Left lobe of liver (tissue), 2 donors: ENCODE measurements around the gene STYXL2. TPM values are rescaled to one million over a fixed set of nuclear protein-coding genes. Genes with fewer than 3 reads are reported as not detected.

Source experiments
- ATAC-seq: fragments of 200-7000 bp; cut with Tn5 transposase; one replicate; pipeline ENCODE4 v1.9.1; 2020; ENCODE audit warnings: mild to moderate bottlenecking, moderate library complexity
- DNase-seq: peaks from one replicate; pipeline ENCODE4 v3.0.0-alpha.2; 2020; ENCODE audit warnings: low spot score
- total RNA-seq: library from RNA; stranded (reverse); gene quantifications from one replicate; pipeline ENCODE4 v1.2.1, GENCODE V29; 2021
- donor health status: DM: no; HTN: no; CAD: no; lungs with moderate emphysema.
- donor health status: DM: no; HTN: yes; CAD: no.

The STYXL2 gene
- total RNA-seq, 1 donor from 2014 or later, result not detected

GRCh38 chr1:167105271-167106118 is 11.6 kb downstream of the STYXL2 start:
- no peak for DNase-seq
- ATAC-seq, result no peak

- ATAC-seq (no peak), DNase-seq (no peak)
These were observed 12.2 kb downstream of the STYXL2 start for GRCh38 chr1:167106119-167106461.

GRCh38 chr1:167107456-167107855 is 13.6 kb downstream of the STYXL2 start:
- ATAC-seq (no peak), DNase-seq (no peak)

GRCh38 chr1:167109125-167109524 is 15.2 kb downstream of the STYXL2 start:
- no peak for ATAC-seq
- DNase-seq, result no peak

GRCh38 chr1:167110586-167110985 is 16.7 kb downstream of the STYXL2 start:
- DNase-seq (no peak), ATAC-seq (no peak)

GRCh38 chr1:167111868-167112709 is 18.2 kb downstream of the STYXL2 start:
- ATAC-seq, result no peak
- DNase-seq, result no peak

GRCh38 chr1:167114725-167115124 is 20.9 kb downstream of the STYXL2 start:
- ATAC-seq, result no peak
- DNase-seq, result no peak

GRCh38 chr1:167115655-167116054 is 21.8 kb downstream of the STYXL2 start:
- ATAC-seq (no peak), DNase-seq (no peak)

- ATAC-seq (no peak), DNase-seq (no peak)
These were observed 22.3 kb downstream of the STYXL2 start for GRCh38 chr1:167116174-167116573.

- DNase-seq (no peak), ATAC-seq (no peak)
These were observed 23.4 kb downstream of the STYXL2 start for GRCh38 chr1:167117225-167117624.

- DNase-seq, result no peak
- ATAC-seq, result no peak
These were observed 24.3 kb downstream of the STYXL2 start for GRCh38 chr1:167118188-167118587.

GRCh38 chr1:167119696-167120095 is 25.8 kb downstream of the STYXL2 start:
- DNase-seq, result no peak
- ATAC-seq, result no peak

GRCh38 chr1:167120899-167121298 is 27.0 kb downstream of the STYXL2 start:
- ATAC-seq, result no peak
- no peak for DNase-seq

- DNase-seq, result no peak
- ATAC-seq, result peak; percentile 53
These were observed 27.7 kb downstream of the STYXL2 start for GRCh38 chr1:167121375-167122120.

GRCh38 chr1:167122121-167122480 is 28.2 kb downstream of the STYXL2 start:
- ATAC-seq, result no peak
- no peak for DNase-seq

GRCh38 chr1:167122568-167122967 is 28.7 kb downstream of the STYXL2 start:
- no peak for DNase-seq
- no peak for ATAC-seq

GRCh38 chr1:167126317-167126716 is 32.4 kb downstream of the STYXL2 start:
- DNase-seq, result no peak
- no peak for ATAC-seq

- DNase-seq, result no peak
These were observed 32.9 kb downstream of the STYXL2 start for GRCh38 chr1:167126811-167127210.

GRCh38 chr1:167127236-167127635 is 33.4 kb downstream of the STYXL2 start:
- ATAC-seq, result no peak
- DNase-seq, result no peak

More at GRCh38 chr1:167126811-167127210, 32.9 kb downstream of the STYXL2 start:
- no peak for ATAC-seq

- DNase-seq (no peak), ATAC-seq (no peak)
These were observed 33.8 kb downstream of the STYXL2 start for GRCh38 chr1:167127661-167128060.
